ENCODE measurements around the gene ENDOD1.

ENDOD1 gene

DNA sequence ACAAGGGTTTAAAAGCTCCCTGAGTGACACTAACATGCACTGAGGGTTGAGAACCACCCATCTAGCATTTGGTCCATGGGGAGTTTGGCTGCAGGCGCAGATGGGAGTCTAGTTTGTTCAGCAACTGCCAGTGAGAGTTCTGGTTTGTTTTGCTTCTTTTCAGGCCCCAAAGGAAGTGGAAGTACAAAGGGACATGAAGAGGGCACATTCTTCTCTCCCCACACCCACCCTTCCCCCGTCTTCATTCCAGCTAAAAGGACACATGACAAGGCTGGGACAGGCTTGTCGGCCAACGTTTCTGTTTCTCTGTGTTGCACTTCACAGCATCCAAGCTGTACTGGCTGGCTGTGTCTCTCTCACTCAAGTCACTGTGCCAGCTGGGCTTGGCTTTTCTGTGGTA lies 8.2 kb upstream of the ENDOD1 start:
- DNase-seq: no peak
- Histone ChIP-seq H3K79me2 (ENCODE audit: control insufficient read depth, insufficient read depth, low read length, poor library complexity) (no peaks in the 10 kb centered on the region), H3K9ac (ENCODE audit: low read length) (no peak overlapping the region), H3K4me2 (ENCODE audit: low read length) (no peak overlapping the region), H3K4me3 (ENCODE audit: low read depth, low read length) (no peak overlapping the region), H3K27me3 (ENCODE audit: insufficient read depth, low read length) (no peaks in the 10 kb centered on the region), H3K14ac (ENCODE audit: low read length) (no peak overlapping the region), H3K23ac (ENCODE audit: low read length) (no peak overlapping the region), H3K36me3 (ENCODE audit: control insufficient read depth in 1 of 2, insufficient read depth in 2 of 2, low read length in 2 of 2) (no peaks in the 10 kb centered on the region), H3K9me3 (ENCODE audit: insufficient read depth, low read depth, low read length) (no peaks in the 10 kb centered on the region), H3K4ac (ENCODE audit: low read depth, low read length) (no peak overlapping the region), H2BK120ac (ENCODE audit: insufficient read depth, low read length, poor library complexity) (peak overlapping the region; percentile 28), H4K91ac (ENCODE audit: low read depth, low read length) (peak overlapping the region; percentile 13), H3K27ac (ENCODE audit: low read depth, low read length) (no peak overlapping the region), H4K8ac (ENCODE audit: low read depth, low read length) (no peak overlapping the region), H3K18ac (ENCODE audit: low read length) (no peak overlapping the region), H2AFZ (ENCODE audit: insufficient read depth, low read length, poor library complexity) (peak overlapping the region; percentile 44), H2AK5ac (ENCODE audit: low read length) (no peak overlapping the region), H3K4me1 (ENCODE audit: control insufficient read depth in 1 of 2, insufficient read depth in 2 of 2, low read length in 2 of 2) (peaks cover 4 to 8% of the 10 kb centered on the region in 2 experiments), H2BK12ac (ENCODE audit: low read length) (peak overlapping the region; percentile 8), H2BK5ac (ENCODE audit: low read depth, low read length, poor library complexity) (no peak overlapping the region), H4K12ac (ENCODE audit: low read depth, low read length) (no peak overlapping the region), H3K79me1 (ENCODE audit: low read length) (peaks cover 2% of the 10 kb centered on the region)
- WGBS (ENCODE audit: extremely low coverage, insufficient coverage, insufficient read length): no CpG with 5 or more reads among the region's 4 CpGs

- Histone ChIP-seq H2BK12ac (ENCODE audit: low read length) (no peak overlapping the region), H3K14ac (ENCODE audit: low read length) (no peak overlapping the region), H3K18ac (ENCODE audit: low read length) (no peak overlapping the region), H3K4ac (ENCODE audit: low read depth, low read length) (no peak overlapping the region), H3K4me1 (ENCODE audit: control insufficient read depth in 1 of 2, insufficient read depth in 2 of 2, low read length in 2 of 2) (peaks cover 4 to 8% of the 10 kb centered on the region in 2 experiments), H3K4me2 (ENCODE audit: low read length) (no peak overlapping the region), H4K91ac (ENCODE audit: low read depth, low read length) (no peak overlapping the region), H3K9me3 (ENCODE audit: insufficient read depth, low read depth, low read length) (no peaks in the 10 kb centered on the region), H2AK5ac (ENCODE audit: low read length) (no peak overlapping the region), H2AFZ (ENCODE audit: insufficient read depth, low read length, poor library complexity) (no peak overlapping the region), H2BK120ac (ENCODE audit: insufficient read depth, low read length, poor library complexity) (no peak overlapping the region), H4K12ac (ENCODE audit: low read depth, low read length) (no peak overlapping the region), H3K36me3 (ENCODE audit: control insufficient read depth in 1 of 2, insufficient read depth in 2 of 2, low read length in 2 of 2) (no peaks in the 10 kb centered on the region), H3K23ac (ENCODE audit: low read length) (no peak overlapping the region), H3K27me3 (ENCODE audit: insufficient read depth, low read length) (no peaks in the 10 kb centered on the region), H4K8ac (ENCODE audit: low read depth, low read length) (no peak overlapping the region), H3K27ac (ENCODE audit: low read depth, low read length) (no peak overlapping the region), H3K9ac (ENCODE audit: low read length) (no peak overlapping the region), H3K79me1 (ENCODE audit: low read length) (peaks cover 2% of the 10 kb centered on the region), H3K79me2 (ENCODE audit: control insufficient read depth, insufficient read depth, low read length, poor library complexity) (no peaks in the 10 kb centered on the region), H2BK5ac (ENCODE audit: low read depth, low read length, poor library complexity) (no peak overlapping the region), H3K4me3 (ENCODE audit: low read depth, low read length) (no peak overlapping the region)
- WGBS (ENCODE audit: extremely low coverage, insufficient coverage, insufficient read length): no CpG with 5 or more reads among the region's 2 CpGs
- DNase-seq: no peak
These were observed 7.1 kb upstream of the ENDOD1 start for GRCh38 chr11:95082576-95083001.

DNA sequence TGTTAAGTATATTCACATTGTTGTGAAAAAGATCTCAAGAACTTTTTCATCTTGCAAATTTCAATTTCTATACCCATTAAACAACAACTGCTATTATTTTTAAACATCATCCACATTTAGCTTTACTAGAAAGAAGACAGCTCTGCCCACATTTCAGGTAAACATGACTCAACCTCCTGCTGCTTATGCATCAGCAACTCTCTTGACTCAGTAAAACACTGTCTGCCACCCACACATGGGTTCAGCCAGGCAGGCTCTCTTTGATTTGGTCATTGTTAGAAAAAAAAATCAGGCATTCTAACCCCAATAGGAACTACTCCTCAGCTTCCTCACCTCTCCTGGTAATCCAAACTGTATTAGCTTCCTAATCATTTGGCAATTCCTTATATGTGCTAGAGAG lies 5.1 kb upstream of the ENDOD1 start:
- H3K4me1 ChIP-seq (ENCODE audit: control insufficient read depth in 1 of 2, insufficient read depth in 2 of 2, low read length in 2 of 2): peaks cover 4 to 9% of the 10 kb centered on the region in 2 experiments
- no peak overlapping the region for H2AFZ ChIP-seq (ENCODE audit: insufficient read depth, low read length, poor library complexity)
- peaks cover 4% of the 10 kb centered on the region for H3K79me1 ChIP-seq (ENCODE audit: low read length)
- no peaks in the 10 kb centered on the region for H3K36me3 ChIP-seq (ENCODE audit: control insufficient read depth in 1 of 2, insufficient read depth in 2 of 2, low read length in 2 of 2)
- no peak overlapping the region for H3K18ac ChIP-seq (ENCODE audit: low read length)
- H3K9ac ChIP-seq (ENCODE audit: low read length): no peak overlapping the region
- no peaks in the 10 kb centered on the region for H3K9me3 ChIP-seq (ENCODE audit: insufficient read depth, low read depth, low read length)
- no peak overlapping the region for H2BK12ac ChIP-seq (ENCODE audit: low read length)
- no peak overlapping the region for H4K12ac ChIP-seq (ENCODE audit: low read depth, low read length)
- no peak overlapping the region for H3K4me2 ChIP-seq (ENCODE audit: low read length)
- H2BK5ac ChIP-seq (ENCODE audit: low read depth, low read length, poor library complexity): no peak overlapping the region
- no peak overlapping the region for H2AK5ac ChIP-seq (ENCODE audit: low read length)
- no peaks in the 10 kb centered on the region for H3K79me2 ChIP-seq (ENCODE audit: control insufficient read depth, insufficient read depth, low read length, poor library complexity)
- no peak overlapping the region for H4K91ac ChIP-seq (ENCODE audit: low read depth, low read length)
- no peak overlapping the region for H3K4me3 ChIP-seq (ENCODE audit: low read depth, low read length)
- no peak overlapping the region for H3K27ac ChIP-seq (ENCODE audit: low read depth, low read length)
- no peak overlapping the region for H3K4ac ChIP-seq (ENCODE audit: low read depth, low read length)
- DNase-seq: no peak
- no peak overlapping the region for H3K14ac ChIP-seq (ENCODE audit: low read length)
- H4K8ac ChIP-seq (ENCODE audit: low read depth, low read length): no peak overlapping the region
- no peak overlapping the region for H2BK120ac ChIP-seq (ENCODE audit: insufficient read depth, low read length, poor library complexity)
- H3K23ac ChIP-seq (ENCODE audit: low read length): no peak overlapping the region
- H3K27me3 ChIP-seq (ENCODE audit: insufficient read depth, low read length): no peaks in the 10 kb centered on the region

GRCh38 chr11:95085117-95085816 lies 4.4 kb upstream of the ENDOD1 start:
- WGBS (ENCODE audit: extremely low coverage, insufficient coverage, insufficient read length): no CpG with 5 or more reads among the region's 3 CpGs

More at GRCh38 chr11:95085117-95085816, 4.4 kb upstream of the ENDOD1 start:
- H3K4me1 ChIP-seq (ENCODE audit: control insufficient read depth in 1 of 2, insufficient read depth in 2 of 2, low read length in 2 of 2): peaks cover 4 to 9% of the 10 kb centered on the region in 2 experiments
- no peak overlapping the region for H2BK12ac ChIP-seq (ENCODE audit: low read length)
- H3K4ac ChIP-seq (ENCODE audit: low read depth, low read length): no peak overlapping the region
- H3K14ac ChIP-seq (ENCODE audit: low read length): no peak overlapping the region
- peaks cover 10% of the 10 kb centered on the region for H3K79me1 ChIP-seq (ENCODE audit: low read length)
- H3K27me3 ChIP-seq (ENCODE audit: insufficient read depth, low read length): no peaks in the 10 kb centered on the region
- no peak overlapping the region for H3K9ac ChIP-seq (ENCODE audit: low read length)
- no peak overlapping the region for H3K4me2 ChIP-seq (ENCODE audit: low read length)
- DNase-seq: no peak
- H3K4me3 ChIP-seq (ENCODE audit: low read depth, low read length): no peak overlapping the region
- no peak overlapping the region for H4K91ac ChIP-seq (ENCODE audit: low read depth, low read length)
- H3K23ac ChIP-seq (ENCODE audit: low read length): no peak overlapping the region
- H3K18ac ChIP-seq (ENCODE audit: low read length): no peak overlapping the region
- H4K8ac ChIP-seq (ENCODE audit: low read depth, low read length): no peak overlapping the region
- no peak overlapping the region for H2BK120ac ChIP-seq (ENCODE audit: insufficient read depth, low read length, poor library complexity)
- H2BK5ac ChIP-seq (ENCODE audit: low read depth, low read length, poor library complexity): no peak overlapping the region
- no peak overlapping the region for H2AFZ ChIP-seq (ENCODE audit: insufficient read depth, low read length, poor library complexity)
- no peak overlapping the region for H3K27ac ChIP-seq (ENCODE audit: low read depth, low read length)
- no peak overlapping the region for H4K12ac ChIP-seq (ENCODE audit: low read depth, low read length)
- H3K9me3 ChIP-seq (ENCODE audit: insufficient read depth, low read depth, low read length): no peaks in the 10 kb centered on the region
- peaks cover 5% of the 10 kb centered on the region for H3K79me2 ChIP-seq (ENCODE audit: control insufficient read depth, insufficient read depth, low read length, poor library complexity)
- H2AK5ac ChIP-seq (ENCODE audit: low read length): no peak overlapping the region
- no peaks in the 10 kb centered on the region for H3K36me3 ChIP-seq (ENCODE audit: control insufficient read depth in 1 of 2, insufficient read depth in 2 of 2, low read length in 2 of 2)

Measured in trophoblast cell (in vitro differentiated cells and primary cell).